HG03280 (cell line): Measurements from ENCODE around the gene ITGA6.

ENCODE experiments used
- ATAC-seq: cut with Tn5 transposase; IDR thresholded peaks from one replicate; pipeline ENCODE4 v1.9.1; 2021; ENCODE audit warnings: mild to moderate bottlenecking, moderate library complexity; ENCODE audit not compliant: unreplicated experiment

The ITGA6 gene

GRCh38 chr2:172415865-172416183, 11.6 kb upstream of the ITGA6 start:
- no peak for ATAC-seq

- no peak for ATAC-seq
These were observed 10.8 kb upstream of the ITGA6 start for GRCh38 chr2:172416447-172417058.

GRCh38 chr2:172420216-172420615, 7.2 kb upstream of the ITGA6 start:
- ATAC-seq = no peak

GRCh38 chr2:172423160-172423559, 4.2 kb upstream of the ITGA6 start:
- ATAC-seq = no peak

- no peak for ATAC-seq
These were observed 2.0 kb upstream of the ITGA6 start for GRCh38 chr2:172425336-172425735.

- ATAC-seq = no peak
These were observed 641 bp upstream of the ITGA6 start for GRCh38 chr2:172426635-172427255.

GRCh38 chr2:172427990-172428831, 825 bp downstream of the ITGA6 start:
- ATAC-seq = peak; percentile 41

- no peak for ATAC-seq
These were observed 1.4 kb downstream of the ITGA6 start for GRCh38 chr2:172428832-172429210.

- no peak for ATAC-seq
These were observed 2.0 kb downstream of the ITGA6 start for GRCh38 chr2:172429301-172429968.

GRCh38 chr2:172430027-172430426, 2.6 kb downstream of the ITGA6 start:
- no peak for ATAC-seq

GRCh38 chr2:172430678-172431077, 3.3 kb downstream of the ITGA6 start:
- ATAC-seq = no peak

GRCh38 chr2:172431463-172431862, 4.1 kb downstream of the ITGA6 start:
- ATAC-seq = no peak

- ATAC-seq = no peak
These were observed 4.6 kb downstream of the ITGA6 start for GRCh38 chr2:172431993-172432392.

- no peak for ATAC-seq
These were observed 5.8 kb downstream of the ITGA6 start for GRCh38 chr2:172433144-172433543.

- no peak for ATAC-seq
These were observed 7.6 kb downstream of the ITGA6 start for GRCh38 chr2:172434821-172435605.

GRCh38 chr2:172435606-172435911, 8.2 kb downstream of the ITGA6 start:
- no peak for ATAC-seq

- no peak for ATAC-seq
These were observed 9.5 kb downstream of the ITGA6 start for GRCh38 chr2:172436889-172437288.

GRCh38 chr2:172437419-172438341, 10.3 kb downstream of the ITGA6 start:
- ATAC-seq = no peak

- no peak for ATAC-seq
These were observed 11.5 kb downstream of the ITGA6 start for GRCh38 chr2:172438741-172439508.
